ENCODE results near the gene TRANK1.

TRANK1 gene

GRCh38 chr3:36840453-36840921 is 104.4 kb downstream of the TRANK1 start:
- DNase-seq (ENCODE audit: low read depth), result peak; percentile 3
- H3K4me3 ChIP-seq (replicated peaks; ENCODE audit: low read depth, low read length), result no peak overlapping the region
- no peak for TF ChIP-seq CTCF (IDR thresholded peaks at IDR 0.05; ENCODE audit: low read length, missing control alignments)

- peak; percentile 15 for TF ChIP-seq CTCF (IDR thresholded peaks at IDR 0.05; ENCODE audit: low read length, missing control alignments)
- no peak for DNase-seq (ENCODE audit: low read depth)
- no peak overlapping the region for H3K4me3 ChIP-seq (replicated peaks; ENCODE audit: low read depth, low read length)
These were observed 107.8 kb downstream of the TRANK1 start for GRCh38 chr3:36837089-36837488.

- DNase-seq (ENCODE audit: low read depth), result no peak
- no peak for TF ChIP-seq CTCF (IDR thresholded peaks at IDR 0.05; ENCODE audit: low read length, missing control alignments)
- H3K4me3 ChIP-seq (replicated peaks; ENCODE audit: low read depth, low read length), result no peak overlapping the region
These were observed 111.6 kb downstream of the TRANK1 start for GRCh38 chr3:36833160-36833814.

- DNase-seq (ENCODE audit: low read depth), result no peak
- no peak overlapping the region for H3K4me3 ChIP-seq (replicated peaks; ENCODE audit: low read depth, low read length)
- no peak for TF ChIP-seq CTCF (IDR thresholded peaks at IDR 0.05; ENCODE audit: low read length, missing control alignments)
These were observed 112.4 kb downstream of the TRANK1 start for GRCh38 chr3:36832406-36832805.

GRCh38 chr3:36827133-36827532 is 117.7 kb downstream of the TRANK1 start:
- no peak for TF ChIP-seq CTCF (IDR thresholded peaks at IDR 0.05; ENCODE audit: low read length, missing control alignments)
- H3K4me3 ChIP-seq (replicated peaks; ENCODE audit: low read depth, low read length), result no peak overlapping the region
- no peak for DNase-seq (ENCODE audit: low read depth)

- no peak overlapping the region for H3K4me3 ChIP-seq (replicated peaks; ENCODE audit: low read depth, low read length)
- TF ChIP-seq CTCF (IDR thresholded peaks at IDR 0.05; ENCODE audit: low read length, missing control alignments), result no peak
- no peak for DNase-seq (ENCODE audit: low read depth)
These were observed 118.6 kb downstream of the TRANK1 start for GRCh38 chr3:36826240-36826639.

- no peak for TF ChIP-seq CTCF (IDR thresholded peaks at IDR 0.05; ENCODE audit: low read length, missing control alignments)
- H3K4me3 ChIP-seq (replicated peaks; ENCODE audit: low read depth, low read length), result no peak overlapping the region
- DNase-seq (ENCODE audit: low read depth), result no peak
These were observed 120.4 kb downstream of the TRANK1 start for GRCh38 chr3:36824443-36824842.
